ENCODE data around the gene METTL15.
"Not testable (repeated sequence)": the region's sequence is repeated elsewhere in the genome, so short reads cannot be mapped to it uniquely, and the experiment has no call there.

The METTL15 gene

DNA sequence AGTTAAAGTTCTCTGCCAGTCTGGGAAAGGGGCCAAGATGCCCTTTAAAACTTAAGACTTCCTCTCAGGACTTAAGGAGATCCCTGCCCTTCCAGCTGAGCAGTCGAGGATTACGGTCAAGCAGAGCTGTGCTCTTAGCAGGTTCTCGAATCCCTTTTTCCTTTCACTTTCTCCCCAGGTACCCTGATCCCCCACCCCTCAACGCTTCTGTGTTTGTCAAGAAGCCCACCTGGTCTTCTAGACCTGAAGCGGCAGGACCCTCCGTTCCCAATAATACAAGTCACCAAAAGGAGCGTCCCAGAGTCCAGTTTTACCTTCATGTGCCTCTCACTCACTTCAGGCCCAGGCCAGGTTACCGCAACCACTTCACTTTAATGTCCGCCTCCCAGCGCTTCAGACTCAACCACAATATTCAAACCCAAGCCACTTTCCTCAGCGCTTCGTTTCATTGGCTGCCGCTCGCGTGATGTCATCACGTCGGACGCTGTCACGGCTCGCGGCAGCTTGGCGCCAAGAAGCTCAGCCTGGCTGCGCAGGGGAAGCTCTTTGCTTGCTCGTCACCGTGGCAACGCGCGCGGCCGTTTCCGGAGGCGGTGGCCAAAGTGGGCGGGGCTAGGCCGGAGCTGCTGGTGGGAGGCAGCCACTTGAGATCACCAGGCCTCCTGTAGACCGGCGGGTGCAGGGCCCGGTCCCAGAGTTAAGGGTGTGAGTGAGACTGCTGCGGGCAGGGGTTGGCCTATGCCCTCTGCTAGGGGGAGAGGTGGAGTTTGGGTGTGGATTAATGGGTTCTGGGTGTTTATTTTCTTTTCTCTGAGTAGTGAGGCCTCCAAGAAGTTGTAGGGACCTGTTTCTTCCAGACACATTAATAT, at the start of gene METTL15, which contains the start of gene KIF18A:
Gene METTL15 (plus strand): TSS at position 639 of the 869 bp plus-strand sequence. CDS start 4,947 bp downstream, outside the sequence.
Gene KIF18A (minus strand): TSS at position 407 of the 869 bp plus-strand sequence. CDS start 10,209 bp downstream, outside the sequence.
- peak; percentile 83 to 100 (median 99) for DNase-seq

- DNase-seq = no peak
These were observed 36.9 kb upstream of the METTL15 start for GRCh38 chr11:28071305-28071704.

DNA sequence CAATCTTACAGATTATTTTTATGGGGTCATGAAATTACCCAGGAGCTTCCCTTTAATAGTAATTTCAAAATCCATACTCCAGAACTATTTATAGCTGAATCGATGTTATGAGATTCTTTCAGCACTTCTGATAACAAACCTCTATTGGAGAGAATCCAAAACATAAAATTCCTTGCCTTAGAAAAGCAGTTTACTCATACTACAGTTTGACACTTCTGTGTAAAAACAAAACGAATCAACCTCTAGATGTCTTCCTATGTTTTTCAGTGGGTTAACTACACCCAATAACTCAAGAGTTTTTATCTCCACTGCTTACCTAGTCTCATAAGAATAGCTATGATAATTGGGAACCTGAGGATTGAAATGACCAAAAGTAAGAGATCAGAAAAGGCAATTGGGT, 35.9 kb upstream of the METTL15 start:
- DNase-seq = no peak

DNA sequence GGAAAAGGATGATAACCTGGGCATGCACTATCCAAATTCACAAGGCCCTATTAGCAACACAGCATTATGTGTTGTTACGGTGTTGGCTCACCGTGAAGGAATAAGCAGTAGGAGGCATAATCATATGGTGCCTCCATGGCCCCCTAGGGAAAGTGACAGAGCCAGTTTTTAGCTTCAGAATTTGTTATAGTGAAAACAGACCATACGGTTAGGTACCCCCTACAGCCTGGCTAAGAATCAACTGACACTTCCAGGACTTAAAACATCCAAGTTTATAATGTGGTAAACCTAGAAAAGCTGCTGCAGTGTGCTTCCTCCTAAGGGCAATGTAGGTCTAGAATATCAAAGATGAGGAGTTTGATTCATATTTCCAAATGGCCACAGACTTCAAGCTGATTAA, 30.7 kb upstream of the METTL15 start:
- no peak for DNase-seq

GRCh38 chr11:28083118-28083517, 25.1 kb upstream of the METTL15 start:
- no peak for DNase-seq

- DNase-seq = no peak
These were observed 21.6 kb upstream of the METTL15 start for GRCh38 chr11:28086569-28086968.

GRCh38 chr11:28087192-28087591, 21.0 kb upstream of the METTL15 start:
- not testable (repeated sequence) for DNase-seq

GRCh38 chr11:28087693-28088092, 20.5 kb upstream of the METTL15 start:
- DNase-seq = not testable (repeated sequence)

DNA sequence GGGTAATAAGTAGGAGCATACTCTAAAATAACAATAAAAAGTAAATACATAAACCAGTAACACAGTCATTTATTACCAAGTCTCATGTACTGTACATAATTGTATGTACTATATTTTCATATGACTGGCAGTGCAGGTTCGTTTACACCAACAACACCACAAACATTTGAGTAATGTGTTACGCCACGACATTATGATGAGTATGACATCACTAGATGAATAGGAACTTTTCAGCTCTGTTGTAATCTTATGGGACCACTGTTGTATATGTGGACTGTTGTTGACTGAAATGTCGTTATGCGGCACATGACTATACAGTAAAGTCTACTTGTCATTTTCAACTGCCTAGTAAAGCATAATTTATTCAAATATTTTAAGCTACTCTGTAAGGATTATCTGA, 18.8 kb upstream of the METTL15 start:
- no peak for DNase-seq

- no peak for DNase-seq
These were observed 18.0 kb upstream of the METTL15 start for GRCh38 chr11:28090052-28090749.

DNA sequence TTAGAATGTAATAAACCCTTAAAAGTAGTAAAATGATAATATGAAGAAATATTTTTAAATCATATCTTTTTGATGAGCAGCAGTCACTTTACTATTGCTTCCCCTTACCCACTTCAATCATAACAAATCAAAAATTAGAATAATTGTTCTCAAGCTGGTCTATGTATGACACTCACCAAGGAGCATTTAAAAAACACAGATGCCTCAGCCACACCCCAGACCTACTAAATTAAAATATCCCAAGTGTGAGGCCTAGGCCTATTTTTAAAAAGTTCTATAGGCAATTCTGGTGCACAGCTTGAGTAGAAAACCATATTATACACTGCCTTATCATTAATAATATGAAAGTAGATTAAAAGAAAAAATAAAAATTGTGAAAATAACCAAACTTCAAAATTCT, 15.4 kb upstream of the METTL15 start:
- no peak for DNase-seq

DNA sequence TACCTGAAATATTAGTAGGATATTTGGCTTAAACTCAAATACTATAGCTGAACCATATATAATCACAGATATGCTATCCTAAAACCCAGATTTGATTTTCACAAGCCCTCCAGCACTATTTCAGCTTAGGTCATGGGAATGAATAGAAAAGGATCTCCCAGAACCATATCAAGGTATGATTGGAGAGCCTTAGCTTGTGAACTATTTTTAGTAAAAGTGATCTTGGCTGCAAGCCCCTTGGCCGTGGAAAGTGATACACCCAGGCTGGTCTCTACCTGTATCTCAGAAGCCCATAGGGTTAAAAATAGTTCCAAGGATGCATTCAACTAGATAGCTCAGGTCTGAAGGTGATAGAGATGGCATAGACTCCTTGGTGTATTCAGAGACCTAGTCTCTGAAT, 9.9 kb upstream of the METTL15 start:
- no peak for DNase-seq

GRCh38 chr11:28099715-28100114, 8.5 kb upstream of the METTL15 start:
- no peak for DNase-seq

DNA sequence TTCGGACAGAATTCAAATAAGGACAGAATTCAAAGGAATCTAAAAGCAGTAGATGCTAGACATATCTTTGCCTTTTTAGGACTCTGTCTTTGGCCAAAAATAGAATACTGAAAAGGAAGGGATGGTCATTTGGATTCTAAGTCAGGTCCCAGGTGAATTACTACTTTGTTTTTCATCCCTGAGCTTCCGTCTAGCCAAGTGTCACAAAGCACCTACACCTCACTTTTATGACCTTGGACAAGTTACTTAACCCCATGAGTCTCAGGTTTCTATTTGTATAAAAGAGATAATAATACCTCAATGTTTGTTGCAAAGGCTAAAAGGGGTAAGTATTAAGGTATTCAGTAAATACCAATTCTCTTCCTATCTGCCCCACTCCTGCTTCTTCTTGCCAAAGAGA, 7.5 kb upstream of the METTL15 start:
- DNase-seq = no peak

DNA sequence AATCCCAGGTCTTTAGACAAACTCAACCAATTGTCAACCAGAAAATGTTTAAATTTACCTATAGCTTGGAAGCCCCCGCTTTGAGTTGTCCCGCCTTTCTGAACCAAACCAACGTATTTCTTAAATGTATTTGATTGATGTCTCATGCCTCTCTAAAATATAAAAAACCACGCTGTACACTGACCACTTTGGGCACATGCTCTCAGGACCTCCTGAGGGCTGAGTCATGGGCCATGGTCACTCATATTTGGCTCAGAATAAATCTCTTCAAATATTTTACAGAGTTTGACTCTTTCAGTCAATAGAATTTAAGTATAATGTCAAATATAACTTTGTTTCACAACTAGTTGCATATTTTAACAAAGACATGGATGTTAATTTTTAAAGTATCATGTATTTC, 5.9 kb upstream of the METTL15 start:
- DNase-seq = not testable (repeated sequence)

DNA sequence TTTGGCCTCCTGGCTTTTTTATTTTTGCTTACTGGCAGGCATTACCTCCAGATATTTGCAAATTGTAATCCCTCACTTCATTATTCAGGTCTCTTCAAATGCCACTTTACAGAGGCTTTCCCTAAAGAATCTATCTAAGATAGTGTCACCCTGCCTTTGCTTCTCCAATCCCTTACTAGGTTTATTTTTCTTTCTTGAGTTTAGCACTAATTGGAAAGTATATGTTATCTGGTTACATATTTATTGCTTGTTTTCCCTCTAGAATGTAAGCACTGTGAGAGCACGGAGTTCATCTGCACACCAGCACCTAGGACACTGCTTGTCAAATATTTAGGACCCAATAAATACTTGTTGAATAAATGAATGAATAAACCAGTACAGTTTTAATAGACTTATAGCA, 3.8 kb upstream of the METTL15 start:
- no peak for DNase-seq

DNA sequence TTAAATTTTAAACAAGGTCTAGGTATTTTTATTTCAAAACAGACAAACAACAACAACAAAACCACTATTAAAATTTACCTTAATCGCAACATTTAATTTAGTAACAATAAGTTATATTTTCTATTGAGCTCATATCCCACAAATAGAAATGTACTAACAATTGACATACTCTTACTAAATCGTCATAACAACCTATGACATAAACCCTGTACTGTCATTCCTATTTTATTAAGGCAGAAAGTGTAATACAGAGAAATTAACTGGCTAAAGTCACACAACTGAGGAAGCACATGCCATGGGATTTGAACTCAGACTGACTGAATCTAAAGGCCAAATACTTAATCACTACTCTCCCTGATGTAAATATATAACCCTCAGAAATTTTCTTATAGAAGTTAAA, 3.2 kb upstream of the METTL15 start:
- DNase-seq = no peak

DNA sequence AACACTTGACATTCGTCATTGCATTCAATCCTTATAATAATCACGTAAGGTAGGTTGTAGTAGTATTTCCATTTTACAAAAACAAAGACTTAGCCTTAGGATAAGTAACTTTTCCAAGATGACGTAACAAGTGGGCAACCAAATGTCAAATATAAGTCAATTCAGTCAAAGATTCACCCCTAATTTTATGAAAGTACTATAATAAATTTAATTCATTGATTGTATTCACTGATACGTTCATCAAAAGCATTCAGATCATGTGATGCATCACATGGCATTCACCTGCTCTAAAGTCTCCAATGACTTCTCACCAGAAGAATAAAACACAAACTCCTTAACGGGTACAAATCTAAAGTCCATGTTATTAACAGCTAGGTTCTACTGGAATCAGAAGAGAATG, 2.3 kb upstream of the METTL15 start:
- no peak for DNase-seq

- no peak for DNase-seq
These were observed 1.7 kb upstream of the METTL15 start for GRCh38 chr11:28106353-28107043.

DNA sequence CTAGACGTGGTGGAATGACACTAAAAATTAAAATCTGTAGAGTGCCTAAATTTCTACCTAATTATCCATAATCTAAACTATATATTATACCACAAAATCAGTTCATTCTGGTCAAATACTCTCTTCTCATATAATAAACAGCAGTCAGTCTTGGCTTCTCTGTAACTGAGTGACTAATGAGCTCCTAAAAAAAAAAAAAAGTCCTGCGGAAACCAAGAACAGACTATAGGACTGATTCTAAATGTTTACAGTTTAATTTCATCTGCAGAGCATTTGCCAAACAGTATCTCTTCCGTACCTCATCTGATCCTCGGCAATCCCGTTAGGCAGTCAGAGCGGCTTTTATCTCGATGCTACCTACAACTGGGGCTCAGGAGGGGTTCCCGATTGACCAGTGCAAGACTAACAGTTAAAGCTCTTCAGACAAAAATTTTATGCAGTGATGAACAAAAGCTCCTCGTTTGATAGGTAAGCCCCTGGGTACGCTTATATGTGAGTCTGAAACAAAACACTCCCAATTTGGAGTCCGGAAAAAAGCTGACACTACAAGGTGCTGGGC, 918 bp upstream of the METTL15 start:
- peak in 1 of 58 donors; percentile 14 for DNase-seq

GRCh38 chr11:28108958-28109357, 770 bp downstream of the METTL15 start:
- no peak for DNase-seq
